ENCODE results near the gene LMBR1. TPM values are rescaled to one million over a fixed set of nuclear protein-coding genes. Genes with fewer than 3 reads are reported as not detected.
"Not testable (repeated sequence)": the region's sequence is repeated elsewhere in the genome, so short reads cannot be mapped to it uniquely, and the experiment has no call there.

The LMBR1 gene
- polyA plus RNA-seq, 3 donors = 45.2 to 48.0 (median 45.4) TPM

- DNase-seq (ENCODE audit: extremely low read depth in 1 of 11, low read depth in 9 of 11, low spot score in 4 of 11) = no peak
Observed at GRCh38 chr7:156654511-156655234, 238.3 kb downstream of the LMBR1 start.

- DNase-seq (ENCODE audit: extremely low read depth in 1 of 11, low read depth in 9 of 11, low spot score in 4 of 11) = no peak
Observed at GRCh38 chr7:156652886-156653568, 240.0 kb downstream of the LMBR1 start.

GRCh38 chr7:156651474-156651873 lies 241.5 kb downstream of the LMBR1 start:
- DNase-seq (ENCODE audit: extremely low read depth in 1 of 11, low read depth in 9 of 11, low spot score in 4 of 11) = no peak

- DNase-seq (ENCODE audit: extremely low read depth in 1 of 11, low read depth in 9 of 11, low spot score in 4 of 11) = peak in 2 of 11 donors; percentile 13 to 44
Observed at GRCh38 chr7:156650042-156650441, 242.9 kb downstream of the LMBR1 start.

GRCh38 chr7:156647330-156647729 lies 245.7 kb downstream of the LMBR1 start:
- not testable (repeated sequence) for DNase-seq (ENCODE audit: extremely low read depth in 1 of 11, low read depth in 9 of 11, low spot score in 4 of 11)

- no peak for DNase-seq (ENCODE audit: extremely low read depth in 1 of 11, low read depth in 9 of 11, low spot score in 4 of 11)
Observed at GRCh38 chr7:156642306-156643045, 250.5 kb downstream of the LMBR1 start.

GRCh38 chr7:156640949-156641485 lies 252.0 kb downstream of the LMBR1 start:
- DNase-seq (ENCODE audit: extremely low read depth in 1 of 11, low read depth in 9 of 11, low spot score in 4 of 11) = peak in 2 of 11 donors; percentile 27 to 46

- peak; percentile 75 to 94 (median 88) for DNase-seq (ENCODE audit: extremely low read depth in 1 of 11, low read depth in 9 of 11, low spot score in 4 of 11)
Observed at GRCh38 chr7:156640257-156640948, 252.6 kb downstream of the LMBR1 start, which contains the start of gene RNF32. Gene RNF32, plus strand, starts transcription at chr7:156640774. Its CDS starts 3,104 bp downstream, at chr7:156643878.

- DNase-seq (ENCODE audit: extremely low read depth in 1 of 11, low read depth in 9 of 11, low spot score in 4 of 11) = no peak
Observed at GRCh38 chr7:156639426-156640256, 253.3 kb downstream of the LMBR1 start.

- DNase-seq (ENCODE audit: extremely low read depth in 1 of 11, low read depth in 9 of 11, low spot score in 4 of 11) = no peak
Observed at GRCh38 chr7:156638443-156639077, 254.4 kb downstream of the LMBR1 start.

GRCh38 chr7:156637093-156637492 lies 255.9 kb downstream of the LMBR1 start:
- not testable (repeated sequence) for DNase-seq (ENCODE audit: extremely low read depth in 1 of 11, low read depth in 9 of 11, low spot score in 4 of 11)

- no peak for DNase-seq (ENCODE audit: extremely low read depth in 1 of 11, low read depth in 9 of 11, low spot score in 4 of 11)
Observed at GRCh38 chr7:156635529-156636385, 257.2 kb downstream of the LMBR1 start.

GRCh38 chr7:156634117-156634516 lies 258.9 kb downstream of the LMBR1 start:
- DNase-seq (ENCODE audit: extremely low read depth in 1 of 11, low read depth in 9 of 11, low spot score in 4 of 11) = no peak

GRCh38 chr7:156629873-156630272 lies 263.1 kb downstream of the LMBR1 start:
- DNase-seq (ENCODE audit: extremely low read depth in 1 of 11, low read depth in 9 of 11, low spot score in 4 of 11) = no peak

GRCh38 chr7:156628562-156628961 lies 264.4 kb downstream of the LMBR1 start:
- no peak for DNase-seq (ENCODE audit: extremely low read depth in 1 of 11, low read depth in 9 of 11, low spot score in 4 of 11)
